IMR-90 (cell line): ENCODE data around the gene MYH9. TPM values are rescaled to one million over a fixed set of nuclear protein-coding genes. Genes with fewer than 3 reads are reported as not detected.
A peak's percentile ranks its signal among the peaks of the same experiment; 100 is the strongest.

Experiments
- ATAC-seq: fragments of 200-7000 bp; cut with Tn5 transposase; 2 replicates; pipeline ENCODE4 v1.9.1; 2020; ENCODE audit warnings: low read depth, mild to moderate bottlenecking, moderate library complexity
- BruUV-seq: library from RNA; stranded (reverse); fragments of 400-500 nt; replicated peaks from 2 replicates; lab custom pipeline; 2021; lab: Mats Ljungman, UMichigan
- CTCF ChIA-PET: fragments of 300-600 bp; formaldehyde crosslinking; extraction: SDS; loops from one replicate; lab custom pipeline; 2021; ENCODE audit warnings: antibody characterized with exemption; lab: Yijun Ruan, JAX
- POLR2A ChIA-PET: fragments of 300-600 bp; sonication (Branson Sonifier 250); formaldehyde crosslinking; loops from one replicate; lab custom pipeline; 2022; ENCODE audit warnings: antibody characterized with exemption; ENCODE audit not compliant: unreplicated experiment; lab: Charles Lee
- DNase-seq: peaks from one replicate; pipeline ENCODE4 v3.0.0; 2013
- H2AFZ ChIP-seq: replicated peaks from 2 replicates; pipeline ENCODE3; 2013; ENCODE audit warnings: low read length, mild to moderate bottlenecking; ENCODE audit not compliant: poor library complexity
- H2AK5ac ChIP-seq: 2 replicates; pipeline ENCODE4 v1.6.1; 2013; ENCODE audit warnings: low read depth, low read length, inconsistent platforms
- H2AK9ac ChIP-seq: replicated peaks from 2 replicates; pipeline ENCODE3; 2013; ENCODE audit warnings: mild to moderate bottlenecking, low read depth, low read length, moderate library complexity; ENCODE audit not compliant: poor library complexity
- H2BK120ac ChIP-seq: 2 replicates; pipeline ENCODE4 v1.6.1; 2013; ENCODE audit warnings: low read depth, low read length, inconsistent platforms
- H2BK15ac ChIP-seq: 3 replicates; pipeline ENCODE4 v1.6.1; 2013; ENCODE audit warnings: low read depth, low read length, inconsistent platforms
- H2BK20ac ChIP-seq: 2 replicates; pipeline ENCODE4 v1.6.1; 2013; ENCODE audit warnings: low read depth, mild to moderate bottlenecking, inconsistent platforms, low read length, moderate library complexity
- H2BK5ac ChIP-seq: 2 replicates; pipeline ENCODE4 v1.6.1; 2013; ENCODE audit warnings: mild to moderate bottlenecking, low read depth, low read length, inconsistent platforms; ENCODE audit not compliant: poor library complexity, severe bottlenecking
- H3K14ac ChIP-seq: replicated peaks from 2 replicates; pipeline ENCODE4 v1.6.1; 2013; ENCODE audit warnings: low read depth, low read length, inconsistent platforms
- H3K18ac ChIP-seq: 2 replicates; pipeline ENCODE4 v1.6.1; 2013; ENCODE audit warnings: low read depth, low read length, control low read depth
- H3K23ac ChIP-seq: 2 replicates; pipeline ENCODE4 v1.6.1; 2013; ENCODE audit warnings: low read depth, low read length, inconsistent platforms
- H3K27ac ChIP-seq: 2 replicates; pipeline ENCODE4 v1.5.1; 2013; ENCODE audit warnings: mild to moderate bottlenecking, control low read depth, low read length; ENCODE audit not compliant: insufficient read depth
- H3K27me3 ChIP-seq: 2 replicates; pipeline ENCODE4 v1.6.1; 2013; ENCODE audit warnings: low read length; ENCODE audit not compliant: control insufficient read depth, insufficient read depth
- H3K36me3 ChIP-seq: 2 replicates; pipeline ENCODE4 v1.6.1; 2013; ENCODE audit warnings: low read length, mixed read lengths; ENCODE audit not compliant: control insufficient read depth, insufficient read depth
- H3K4ac ChIP-seq: 2 replicates; pipeline ENCODE4 v1.6.1; 2013; ENCODE audit warnings: low read depth, low read length, inconsistent platforms
- H3K4me1 ChIP-seq: 2 replicates; pipeline ENCODE4 v1.6.1; 2013; ENCODE audit warnings: low read length, mixed read lengths; ENCODE audit not compliant: control insufficient read depth, insufficient read depth
- H3K4me2 ChIP-seq: 2 replicates; pipeline ENCODE4 v1.6.1; 2013; ENCODE audit warnings: low read depth, mild to moderate bottlenecking, control low read depth, low read length, moderate library complexity
- H3K4me3 ChIP-seq: 2 replicates; pipeline ENCODE4 v1.5.1; 2013; ENCODE audit warnings: low read depth, mild to moderate bottlenecking, control low read depth, low read length, moderate library complexity; ENCODE audit not compliant: insufficient read depth
- H3K56ac ChIP-seq: 2 replicates; pipeline ENCODE4 v1.6.1; 2013; ENCODE audit warnings: low read length, inconsistent platforms; ENCODE audit not compliant: insufficient read depth; ENCODE audit errors: extremely low read depth
- H3K79me1 ChIP-seq, 2 experiments: 2 replicates each; pipeline ENCODE4 v1.6.1; 2013; ENCODE audit warnings: low read length in 2 of 2, inconsistent platforms in 1 of 2, low read depth in 1 of 2
- H3K9ac ChIP-seq: 2 replicates; pipeline ENCODE4 v1.6.1; 2013; ENCODE audit warnings: low read depth, low read length, control low read depth
- H3K9me1 ChIP-seq: 2 replicates; pipeline ENCODE4 v1.6.1; 2013; ENCODE audit warnings: low read length, inconsistent platforms; ENCODE audit not compliant: insufficient read depth
- H3K9me3 ChIP-seq: 2 replicates; pipeline ENCODE4 v1.6.1; 2013; ENCODE audit warnings: low read length; ENCODE audit not compliant: control insufficient read depth, insufficient read depth
- H4K20me1 ChIP-seq: 2 replicates; pipeline ENCODE4 v1.6.1; 2013; ENCODE audit warnings: low read length, inconsistent platforms; ENCODE audit not compliant: insufficient read depth
- H4K5ac ChIP-seq: 2 replicates; pipeline ENCODE4 v1.6.1; 2013; ENCODE audit warnings: mild to moderate bottlenecking, low read depth, low read length, control low read depth
- H4K8ac ChIP-seq, 2 experiments: 2 replicates each; pipeline ENCODE4 v1.6.1; 2013; ENCODE audit warnings: low read depth in 2 of 2, low read length in 2 of 2, control low read depth in 1 of 2, inconsistent platforms in 1 of 2
- H4K91ac ChIP-seq: 2 replicates; pipeline ENCODE4 v1.6.1; 2013; ENCODE audit warnings: low read depth, low read length, inconsistent platforms; ENCODE audit not compliant: insufficient read depth
- BHLHE40 ChIP-seq: fragments of 150-350 bp; IDR thresholded peaks from 2 replicates; pipeline ENCODE4 v1.6.1; 2016; ENCODE audit warnings: mild to moderate bottlenecking, low read depth, low read length
- CEBPB ChIP-seq: IDR thresholded peaks from 2 replicates; pipeline ENCODE4 v1.6.1; 2012; ENCODE audit warnings: low read depth, low read length, improper control_type of control experiment
- CHD1 ChIP-seq: IDR thresholded peaks from 2 replicates; pipeline ENCODE4 v1.6.1; 2012; ENCODE audit warnings: low read depth, low read length, improper control_type of control experiment
- FOS ChIP-seq: fragments of 150-350 bp; IDR thresholded peaks from 2 replicates; pipeline ENCODE4 v1.6.1; 2016; ENCODE audit warnings: low read depth, low read length
- MAFK ChIP-seq: IDR thresholded peaks from 2 replicates; pipeline ENCODE4 v1.6.1; 2012; ENCODE audit warnings: low read depth, low read length, improper control_type of control experiment
- MAZ ChIP-seq: IDR thresholded peaks from 2 replicates; pipeline ENCODE4 v1.6.1; 2012; ENCODE audit warnings: low read depth, mild to moderate bottlenecking, low read length, improper control_type of control experiment, moderate library complexity, borderline replicate concordance
- MXI1 ChIP-seq: IDR thresholded peaks from 2 replicates; pipeline ENCODE4 v1.6.1; 2012; ENCODE audit warnings: low read depth, mild to moderate bottlenecking, low read length, moderate library complexity, borderline replicate concordance
- RAD21 ChIP-seq: IDR thresholded peaks from 2 replicates; pipeline ENCODE4 v1.6.1; 2012; ENCODE audit warnings: low read length, improper control_type of control experiment
- RCOR1 ChIP-seq: IDR thresholded peaks from 2 replicates; pipeline ENCODE4 v1.6.1; 2012; ENCODE audit warnings: mild to moderate bottlenecking, low read length, improper control_type of control experiment; ENCODE audit not compliant: insufficient replicate concordance
- RFX5 ChIP-seq: IDR thresholded peaks from 2 replicates; pipeline ENCODE4 v1.8.0; 2012; ENCODE audit warnings: low read depth, mild to moderate bottlenecking, low read length, moderate library complexity
- SMC3 ChIP-seq: fragments of 150-350 bp; IDR thresholded peaks from 2 replicates; pipeline ENCODE4 v1.6.1; 2016; ENCODE audit warnings: low read depth, mild to moderate bottlenecking, antibody characterized with exemption, low read length, moderate library complexity
- WGBS, 2 experiments: methylation state at CpG; one replicate each; pipeline versions ENCODE4 v1.1.5 to v1.1.7; 2013; ENCODE audit warnings: missing lambda C conversion rate in 2 of 2; ENCODE audit not compliant: insufficient read length in 1 of 2; ENCODE audit errors: extremely low coverage in 2 of 2; 5-methylcytosine and 5-hydroxymethylcytosine counted together
- dilution Hi-C: fragments of 300-500 bp; cut with HindIII; formaldehyde crosslinking; loops from one replicate; pipeline ENCODE4 v1.14.3; 2018; ENCODE audit warnings: low sequenced_read_pairs; ENCODE audit not compliant: unreplicated experiment
- in situ Hi-C: fragments of 300-500 bp; cut with MboI; formaldehyde crosslinking; loops from 3 replicates; pipeline ENCODE4 v1.14.3; 2019; ENCODE audit warnings: low sequenced_read_pairs, inconsistent platforms, mixed read lengths
- intact Hi-C: fragments of 100-400 bp; cut with micrococcal nuclease; formaldehyde crosslinking; loops from 2 replicates; pipeline ENCODE4 v1.10.0; 2022
- polyA plus RNA-seq, 3 experiments: library from polyadenylated mRNA; depleted of rRNA; stranded (reverse); fragments of >200 nt; gene quantifications; 2 replicates each; pipeline ENCODE4 v1.2.3, GENCODE V29; 2012; ENCODE audit warnings: low replicate concordance in 1 of 3
- total RNA-seq: library from RNA; depleted of rRNA; stranded (reverse); fragments of >200 nt; gene quantifications from 2 replicates; pipeline ENCODE4 v1.2.3, GENCODE V29; 2012
- TF ChIP-seq, protein P1 (sequence below): fragments of 150-350 bp; IDR thresholded peaks from 2 replicates; pipeline ENCODE4 v1.6.1; 2017; ENCODE audit warnings: mild to moderate bottlenecking, antibody characterized with exemption, low read length, low read depth
- TF ChIP-seq, protein P2 (sequence below): fragments of 150-350 bp; IDR thresholded peaks from 2 replicates; pipeline ENCODE4 v1.6.1; 2016; ENCODE audit warnings: low read depth, mild to moderate bottlenecking, low read length, moderate library complexity, borderline replicate concordance

Gene MYH9
- total and polyA plus RNA-seq, 2 of the 4 experiments (the other 2 are of a cell fraction) = 475 to 554 TPM

- 0 out of 2 replicates have a peak, but pooled peaks have one; percentile 8 for TF ChIP-seq MAZ
These were observed 55.0 kb downstream of the MYH9 start (continued) for GRCh38 chr22:36332623-36333332.

DNA sequence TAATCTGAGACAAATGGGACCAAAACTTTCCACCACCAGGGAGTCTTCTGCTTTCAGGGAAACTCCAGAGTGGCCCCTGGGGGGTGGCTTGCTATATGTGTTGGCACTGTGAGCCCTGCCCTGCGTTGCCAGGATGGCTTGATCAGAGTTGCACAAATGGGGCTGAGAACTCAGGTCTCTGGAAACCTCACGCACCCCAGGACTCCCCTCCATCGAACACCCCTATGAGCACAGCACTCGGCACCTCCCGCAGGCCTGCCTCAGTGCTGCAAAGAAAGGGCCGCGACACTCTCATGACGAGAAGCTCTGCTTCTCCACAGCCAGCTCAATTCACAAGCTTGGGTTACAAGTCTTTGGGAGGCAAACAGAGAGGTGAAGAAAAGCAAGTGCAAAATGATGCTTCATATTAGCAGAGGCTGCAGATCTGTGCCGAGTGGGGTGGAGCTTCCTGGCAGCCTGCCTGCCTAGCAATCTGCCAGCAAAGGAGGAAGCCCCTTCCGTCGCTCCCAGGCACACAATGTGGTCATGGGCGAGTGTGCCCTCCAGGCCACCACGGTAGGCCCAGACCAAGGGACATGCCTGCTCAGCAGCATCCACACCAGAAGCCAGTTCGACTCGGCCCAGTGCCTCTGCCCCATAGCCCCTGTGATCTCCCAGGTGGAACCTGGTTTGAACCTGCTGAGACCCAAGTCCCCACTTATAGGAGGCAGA lies 55.7 kb downstream of the MYH9 start:
- H4K5ac ChIP-seq = peak overlapping the region; percentile 70
- in situ Hi-C loops (no loop called here), intact Hi-C loops (no loop called here), dilution Hi-C loops (no loop called here)
- peak overlapping the region; percentile 100 for H4K91ac ChIP-seq
- H3K27me3 ChIP-seq = no peaks in the 10 kb centered on the region
- peak overlapping the region; percentile 97 for H2BK20ac ChIP-seq
- peak overlapping the region; percentile 100 for H2AK5ac ChIP-seq
- ChIA-PET CTCF (no interaction called here), POLR2A (interaction anchor here (0.6 to 1.2 kb wide), 4 partner anchors 26 to 139 kb away, joined by 3 to 7 read pairs (median 3); partner anchors contain the start of gene MYH9)
- peaks cover 48% of the 10 kb centered on the region for H3K9me1 ChIP-seq
- WGBS, 2 experiments = 0% methylated on average over 1 of the region's 15 CpGs; no CpG with 5 or more reads in 1 of the 2 experiments
- no peak overlapping the region for H3K4me3 ChIP-seq
- H3K23ac ChIP-seq = peak overlapping the region; percentile 99
- peak overlapping the region; percentile 86 to 100 for H4K8ac ChIP-seq
- peaks cover 82% of the 10 kb centered on the region for H3K36me3 ChIP-seq
- peak overlapping the region; percentile 87 for H3K27ac ChIP-seq
- peak overlapping the region; percentile 99 for H2AK9ac ChIP-seq
- H3K79me1 ChIP-seq = peaks cover 8 to 93% of the 10 kb centered on the region in 2 experiments; a peak in 3 of 4 replicates
- H3K4ac ChIP-seq = peak overlapping the region; percentile 99
- peak overlapping the region; percentile 97 for H2BK120ac ChIP-seq
- ATAC-seq (no peak), DNase-seq (peak; percentile 49)
- peak overlapping the region; percentile 99 for H3K14ac ChIP-seq
- H3K9me3 ChIP-seq = no peaks in the 10 kb centered on the region
- peak overlapping the region; percentile 100 for H2BK5ac ChIP-seq
- H3K4me1 ChIP-seq = peaks cover 84% of the 10 kb centered on the region
- peak overlapping the region; percentile 62 for H2BK15ac ChIP-seq
- H3K4me2 ChIP-seq = peak overlapping the region; percentile 8; the same call in 1 of the 2 replicates
- peak overlapping the region; percentile 70 for H3K18ac ChIP-seq
- BruUV-seq = TSS peak; percentile 78
- peaks cover 79% of the 10 kb centered on the region for H4K20me1 ChIP-seq
- peak overlapping the region; percentile 64 for H2AFZ ChIP-seq
- H3K56ac ChIP-seq = peak overlapping the region; percentile 99
- peak overlapping the region; percentile 67 for H3K9ac ChIP-seq
- TF ChIP-seq MAZ = no peak
- no peak for TF ChIP-seq MXI1
- TF ChIP-seq CEBPB = no peak
- no peak for TF ChIP-seq MAFK
- TF ChIP-seq FOS = no peak
- TF ChIP-seq, protein P1, sequence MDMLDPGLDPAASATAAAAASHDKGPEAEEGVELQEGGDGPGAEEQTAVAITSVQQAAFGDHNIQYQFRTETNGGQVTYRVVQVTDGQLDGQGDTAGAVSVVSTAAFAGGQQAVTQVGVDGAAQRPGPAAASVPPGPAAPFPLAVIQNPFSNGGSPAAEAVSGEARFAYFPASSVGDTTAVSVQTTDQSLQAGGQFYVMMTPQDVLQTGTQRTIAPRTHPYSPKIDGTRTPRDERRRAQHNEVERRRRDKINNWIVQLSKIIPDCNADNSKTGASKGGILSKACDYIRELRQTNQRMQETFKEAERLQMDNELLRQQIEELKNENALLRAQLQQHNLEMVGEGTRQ = no peak
- no peak for TF ChIP-seq CHD1
- no peak for TF ChIP-seq SMC3
- no peak for TF ChIP-seq RCOR1
- no peak for TF ChIP-seq RAD21
- TF ChIP-seq, protein P2, sequence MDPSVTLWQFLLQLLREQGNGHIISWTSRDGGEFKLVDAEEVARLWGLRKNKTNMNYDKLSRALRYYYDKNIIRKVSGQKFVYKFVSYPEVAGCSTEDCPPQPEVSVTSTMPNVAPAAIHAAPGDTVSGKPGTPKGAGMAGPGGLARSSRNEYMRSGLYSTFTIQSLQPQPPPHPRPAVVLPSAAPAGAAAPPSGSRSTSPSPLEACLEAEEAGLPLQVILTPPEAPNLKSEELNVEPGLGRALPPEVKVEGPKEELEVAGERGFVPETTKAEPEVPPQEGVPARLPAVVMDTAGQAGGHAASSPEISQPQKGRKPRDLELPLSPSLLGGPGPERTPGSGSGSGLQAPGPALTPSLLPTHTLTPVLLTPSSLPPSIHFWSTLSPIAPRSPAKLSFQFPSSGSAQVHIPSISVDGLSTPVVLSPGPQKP = no peak
- TF ChIP-seq BHLHE40 = no peak
- no peak for TF ChIP-seq RFX5
